GM12878 (cell line): Measurements from ENCODE around the gene KLHL22. TPM values are rescaled to one million over a fixed set of nuclear protein-coding genes. Genes with fewer than 3 reads are reported as not detected.

Experiments used
- ATAC-seq: fragments of 200-7000 bp; cut with Tn5 transposase; 3 replicates; pipeline ENCODE4 v1.9.1; 2020; ENCODE audit warnings: mild to moderate bottlenecking, moderate library complexity
- BruUV-seq: library from RNA; stranded (reverse); fragments of 400-500 nt; replicated peaks from 2 replicates; lab custom pipeline; 2021; lab: Mats Ljungman, UMichigan
- CTCF ChIA-PET: fragments of 300-600 bp; sonication (Branson Sonifier 250); formaldehyde crosslinking; extraction: SDS; loops from one replicate; lab custom pipeline; 2021; ENCODE audit warnings: inconsistent platforms; lab: Yijun Ruan, JAX
- POLR2A ChIA-PET: fragments of 350-600 bp; formaldehyde crosslinking; extraction: SDS; loops from one replicate; lab custom pipeline; 2021; ENCODE audit warnings: inconsistent platforms; lab: Charles Lee
- RAD21 ChIA-PET: fragments of 300-600 bp; sonication (Branson Sonifier 250); formaldehyde crosslinking; loops from one replicate; lab custom pipeline; 2023; ENCODE audit warnings: antibody characterized with exemption; ENCODE audit not compliant: unreplicated experiment; lab: Charles Lee
- SMC1A ChIA-PET: fragments of 300-600 bp; sonication (Branson Sonifier 250); formaldehyde crosslinking; loops from one replicate; lab custom pipeline; 2023; ENCODE audit not compliant: unreplicated experiment, uncharacterized antibody; lab: Charles Lee
- DNase-seq: peaks from one replicate; pipeline ENCODE4 v3.0.0-alpha.2; 2011; ENCODE audit warnings: low read depth, low spot score
- FAIRE-seq: peaks from 3 replicates; lab custom pipeline; 2011; peaks lifted over from hg19 to GRCh38; lab: Jason Lieb, UNC
- H2AFZ ChIP-seq: 2 replicates; pipeline ENCODE4 v1.6.0; 2011; ENCODE audit warnings: low read depth, low read length, control low read depth; ENCODE audit not compliant: control insufficient read depth
- H3K27ac ChIP-seq: 2 replicates; pipeline ENCODE4 v1.5.1; 2011; ENCODE audit warnings: control low read depth; ENCODE audit not compliant: control insufficient read depth, insufficient read depth
- H3K27me3 ChIP-seq, 2 experiments: replicated peaks in 1 of 2; 2 replicates each; pipeline versions ENCODE4 v1.6.0 to v1.6.1; 2011; ENCODE audit warnings: low read length in 1 of 2; ENCODE audit not compliant: control insufficient read depth in 2 of 2, insufficient read depth in 2 of 2
- H3K36me3 ChIP-seq, 2 experiments: 2 replicates each; pipeline ENCODE4 v1.5.1; 2011; ENCODE audit warnings: low read length in 1 of 2; ENCODE audit not compliant: control insufficient read depth in 2 of 2, insufficient read depth in 2 of 2
- H3K4me1 ChIP-seq: 2 replicates; pipeline ENCODE4 v1.6.1; 2011; ENCODE audit warnings: mild to moderate bottlenecking, low read length, moderate library complexity, mixed read lengths; ENCODE audit not compliant: control insufficient read depth, insufficient read depth
- H3K4me2 ChIP-seq: 2 replicates; pipeline ENCODE4 v1.6.0; 2011; ENCODE audit warnings: control low read depth; ENCODE audit not compliant: control insufficient read depth, insufficient read depth
- H3K4me3 ChIP-seq: fragments of 200-600 bp; sonication (generic); 2 replicates; pipeline ENCODE4 v1.5.1; 2016
- H3K79me2 ChIP-seq: 2 replicates; pipeline ENCODE4 v1.6.0; 2011; ENCODE audit warnings: low read length; ENCODE audit not compliant: control insufficient read depth, insufficient read depth
- H3K9ac ChIP-seq: 2 replicates; pipeline ENCODE4 v1.8.0; 2011; ENCODE audit warnings: low read length, control low read depth, mixed read lengths; ENCODE audit not compliant: control insufficient read depth, insufficient read depth
- H3K9me3 ChIP-seq: replicated peaks from 3 replicates; pipeline ENCODE4 v1.5.1; 2011; ENCODE audit warnings: mild to moderate bottlenecking, low read length; ENCODE audit not compliant: control insufficient read depth, insufficient read depth
- H4K20me1 ChIP-seq: 2 replicates; pipeline ENCODE4 v1.6.0; 2011; ENCODE audit not compliant: control insufficient read depth, insufficient read depth
- EGR1 ChIP-seq, 2 experiments: IDR thresholded peaks; 1 replicate in 1 of 2; 2 replicates in 1 of 2; pipeline ENCODE4 v1.6.1; 2011 to 2012; ENCODE audit warnings: low read depth in 2 of 2, low read length in 2 of 2, borderline replicate concordance in 1 of 2, mild to moderate bottlenecking in 1 of 2, moderate library complexity in 1 of 2
- WGBS: methylation state at CpG from one replicate; pipeline ENCODE4 v1.1.6; 2016; ENCODE audit warnings: low lambda C conversion rate; ENCODE audit not compliant: insufficient replicate concordance, insufficient coverage; ENCODE audit errors: missing lambda C conversion rate; 5-methylcytosine and 5-hydroxymethylcytosine counted together
- in situ Hi-C: fragments of 300-500 bp; cut with MboI; formaldehyde crosslinking; loops from 9 replicates; pipeline ENCODE4 v1.14.3; 2018; ENCODE audit warnings: mixed read lengths
- intact Hi-C: fragments of 100-400 bp; cut with micrococcal nuclease; formaldehyde crosslinking; loops from one replicate; pipeline ENCODE4 v1.14.2; 2022; ENCODE audit not compliant: unreplicated experiment
- polyA plus RNA-seq, 11 experiments: library from polyadenylated mRNA; depleted of rRNA in 4 of 11; unstranded in 6 of 11; stranded (reverse) in 5 of 11; fragments of >200 nt; fragmentation: Nextera tagmentation in 4 of 11; fragmentation: Illumina TruSeq in 1 of 11; extraction: Ambion mirVana in 4 of 11; extraction: Trizol in 1 of 11; gene quantifications; 1 replicate in 1 of 11; 2 replicates in 10 of 11; pipeline versions ENCODE4 v1.2.1 to v1.2.3, GENCODE V29; 2011 to 2016; ENCODE audit warnings: inconsistent platforms in 2 of 11, missing spikeins in 2 of 11, low read depth in 1 of 11
- total RNA-seq, 4 experiments: library from RNA; depleted of rRNA in 3 of 4; stranded (reverse); fragments of >200 nt in 3 of 4; fragmentation: Illumina TruSeq in 1 of 4; extraction: Trizol in 1 of 4; gene quantifications; 2 replicates each; pipeline versions ENCODE4 v1.2.1 to v1.2.3, GENCODE V29; 2013 to 2021
- TF ChIP-seq, protein P1 (sequence below): fragments of 450-650 bp; IDR thresholded peaks from 2 replicates; pipeline ENCODE4 v1.6.1; 2016; ENCODE audit warnings: mild to moderate bottlenecking, moderate library complexity, borderline replicate concordance

KLHL22 gene
- total and polyA plus RNA-seq, 10 of the 15 experiments (the other 5 are each of a cell fraction or from before 2014, with no cell fraction given): 0.06 to 22.1 (median 14.2) TPM

DNA sequence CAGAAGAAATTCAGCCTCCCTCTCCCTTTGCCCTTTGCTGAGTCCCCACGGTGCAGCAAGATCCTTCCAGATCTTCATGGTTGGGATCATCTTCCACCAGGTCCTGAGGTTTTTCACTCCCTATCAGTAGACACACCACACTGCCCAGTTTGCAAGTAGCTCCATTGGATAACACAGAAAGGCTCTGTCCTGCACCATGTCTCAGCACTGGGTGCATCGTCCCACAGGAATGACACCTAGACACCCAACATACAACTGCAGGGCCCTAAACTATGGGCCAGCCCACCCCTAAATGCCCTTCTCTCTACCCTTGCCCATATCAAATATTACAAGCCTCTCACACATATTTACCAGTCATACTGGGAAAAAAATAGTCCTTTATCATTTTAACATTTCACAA is 9.4 kb downstream of the KLHL22 start:
- CTCF ChIA-PET: no interaction called here
- ATAC-seq (no peak), FAIRE-seq (no peak), DNase-seq (no peak)
- Histone ChIP-seq H3K4me1 (no peaks in the 10 kb centered on the region; the same call in 1 of the 2 replicates), H3K79me2 (no peaks in the 10 kb centered on the region), H3K27ac (no peak overlapping the region), H3K27me3 (no peaks in the 10 kb centered on the region), H3K36me3 (no peaks in the 10 kb centered on the region; a peak in 2 of 4 replicates), H4K20me1 (no peaks in the 10 kb centered on the region; the same call in 1 of the 2 replicates), H3K4me2 (no peak overlapping the region), H3K9ac (no peak overlapping the region), H2AFZ (no peak overlapping the region), H3K9me3 (no peaks in the 10 kb centered on the region), H3K4me3 (no peak overlapping the region)
- in situ Hi-C loops (no loop called here), intact Hi-C loops (no loop called here)
- SMC1A ChIA-PET: no interaction called here
- 94% methylated on average over 2 of the region's 2 CpGs for WGBS
- TF ChIP-seq, protein P1, sequence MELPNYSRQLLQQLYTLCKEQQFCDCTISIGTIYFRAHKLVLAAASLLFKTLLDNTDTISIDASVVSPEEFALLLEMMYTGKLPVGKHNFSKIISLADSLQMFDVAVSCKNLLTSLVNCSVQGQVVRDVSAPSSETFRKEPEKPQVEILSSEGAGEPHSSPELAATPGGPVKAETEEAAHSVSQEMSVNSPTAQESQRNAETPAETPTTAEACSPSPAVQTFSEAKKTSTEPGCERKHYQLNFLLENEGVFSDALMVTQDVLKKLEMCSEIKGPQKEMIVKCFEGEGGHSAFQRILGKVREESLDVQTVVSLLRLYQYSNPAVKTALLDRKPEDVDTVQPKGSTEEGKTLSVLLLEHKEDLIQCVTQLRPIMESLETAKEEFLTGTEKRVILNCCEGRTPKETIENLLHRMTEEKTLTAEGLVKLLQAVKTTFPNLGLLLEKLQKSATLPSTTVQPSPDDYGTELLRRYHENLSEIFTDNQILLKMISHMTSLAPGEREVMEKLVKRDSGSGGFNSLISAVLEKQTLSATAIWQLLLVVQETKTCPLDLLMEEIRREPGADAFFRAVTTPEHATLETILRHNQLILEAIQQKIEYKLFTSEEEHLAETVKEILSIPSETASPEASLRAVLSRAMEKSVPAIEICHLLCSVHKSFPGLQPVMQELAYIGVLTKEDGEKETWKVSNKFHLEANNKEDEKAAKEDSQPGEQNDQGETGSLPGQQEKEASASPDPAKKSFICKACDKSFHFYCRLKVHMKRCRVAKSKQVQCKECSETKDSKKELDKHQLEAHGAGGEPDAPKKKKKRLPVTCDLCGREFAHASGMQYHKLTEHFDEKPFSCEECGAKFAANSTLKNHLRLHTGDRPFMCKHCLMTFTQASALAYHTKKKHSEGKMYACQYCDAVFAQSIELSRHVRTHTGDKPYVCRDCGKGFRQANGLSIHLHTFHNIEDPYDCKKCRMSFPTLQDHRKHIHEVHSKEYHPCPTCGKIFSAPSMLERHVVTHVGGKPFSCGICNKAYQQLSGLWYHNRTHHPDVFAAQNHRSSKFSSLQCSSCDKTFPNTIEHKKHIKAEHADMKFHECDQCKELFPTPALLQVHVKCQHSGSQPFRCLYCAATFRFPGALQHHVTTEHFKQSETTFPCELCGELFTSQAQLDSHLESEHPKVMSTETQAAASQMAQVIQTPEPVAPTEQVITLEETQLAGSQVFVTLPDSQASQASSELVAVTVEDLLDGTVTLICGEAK: no peak
- TF ChIP-seq EGR1 (IDR thresholded peaks at IDR 0.05; ENCODE audit: borderline replicate concordance in 1 of 2, low read depth in 2 of 2, low read length in 2 of 2): no peak
- POLR2A ChIA-PET: no interaction called here
- no TSS peak for BruUV-seq
- RAD21 ChIA-PET: no interaction called here
